ENCODE measurements around the gene STK4.

STK4 gene

DNA sequence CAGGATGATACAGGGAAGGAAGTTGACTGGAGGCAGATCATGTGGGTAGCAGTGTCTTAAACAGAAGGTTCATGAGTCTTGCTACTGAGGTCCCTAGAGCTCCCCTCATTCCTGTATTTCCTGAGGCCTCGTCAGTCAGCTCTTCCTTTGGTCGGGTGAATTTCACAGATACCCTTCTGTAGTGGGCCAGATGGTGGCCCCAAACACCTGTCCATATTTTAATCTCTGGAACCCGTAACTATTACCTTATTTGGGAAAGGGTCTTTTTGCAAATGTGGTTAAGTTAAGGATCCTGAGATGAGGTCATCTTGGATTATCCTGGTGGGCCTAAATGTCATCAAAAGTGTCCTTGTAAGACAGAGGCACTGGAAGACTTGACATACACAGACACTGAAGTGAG lies 125.1 kb downstream of the STK4 start:
- no peak for DNase-seq

DNA sequence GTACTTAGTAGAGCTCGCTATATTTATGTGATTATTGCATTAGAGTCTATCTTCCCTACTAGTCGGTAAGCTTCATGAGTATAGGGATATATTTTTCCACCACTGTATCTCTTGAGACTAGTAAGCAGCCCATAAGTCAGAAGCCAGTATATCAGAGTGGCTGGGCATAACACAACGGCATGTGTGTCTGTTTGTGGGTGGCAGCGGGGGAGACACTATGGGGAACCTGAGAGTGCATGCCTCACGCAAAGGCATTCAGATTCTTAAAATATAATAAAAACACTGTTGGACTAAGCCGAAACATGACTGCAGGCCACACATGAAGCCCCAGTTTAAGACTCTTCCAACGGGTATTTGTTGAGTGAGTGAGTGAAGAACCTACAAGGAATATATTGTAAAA lies 126.6 kb downstream of the STK4 start:
- DNase-seq, result no peak

DNA sequence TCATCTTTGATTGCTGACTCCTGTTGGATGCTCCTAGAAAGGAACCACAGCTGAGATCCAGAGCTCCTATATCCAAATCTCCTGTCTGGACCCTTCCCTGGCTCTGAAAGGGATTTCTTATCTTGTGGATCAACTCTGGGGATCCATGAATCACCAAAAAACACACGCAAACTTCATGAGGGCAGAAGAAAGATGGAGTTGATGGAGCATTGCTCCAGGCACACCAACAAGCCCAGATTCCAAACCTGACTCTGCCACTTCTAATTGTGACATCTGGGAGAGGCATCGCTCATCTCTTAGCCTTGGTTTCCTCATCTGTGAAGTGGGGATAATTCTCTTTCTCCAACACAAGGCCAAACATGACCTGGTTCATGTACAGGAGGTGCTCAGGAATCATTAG lies 127.9 kb downstream of the STK4 start:
- no peak for DNase-seq

DNA sequence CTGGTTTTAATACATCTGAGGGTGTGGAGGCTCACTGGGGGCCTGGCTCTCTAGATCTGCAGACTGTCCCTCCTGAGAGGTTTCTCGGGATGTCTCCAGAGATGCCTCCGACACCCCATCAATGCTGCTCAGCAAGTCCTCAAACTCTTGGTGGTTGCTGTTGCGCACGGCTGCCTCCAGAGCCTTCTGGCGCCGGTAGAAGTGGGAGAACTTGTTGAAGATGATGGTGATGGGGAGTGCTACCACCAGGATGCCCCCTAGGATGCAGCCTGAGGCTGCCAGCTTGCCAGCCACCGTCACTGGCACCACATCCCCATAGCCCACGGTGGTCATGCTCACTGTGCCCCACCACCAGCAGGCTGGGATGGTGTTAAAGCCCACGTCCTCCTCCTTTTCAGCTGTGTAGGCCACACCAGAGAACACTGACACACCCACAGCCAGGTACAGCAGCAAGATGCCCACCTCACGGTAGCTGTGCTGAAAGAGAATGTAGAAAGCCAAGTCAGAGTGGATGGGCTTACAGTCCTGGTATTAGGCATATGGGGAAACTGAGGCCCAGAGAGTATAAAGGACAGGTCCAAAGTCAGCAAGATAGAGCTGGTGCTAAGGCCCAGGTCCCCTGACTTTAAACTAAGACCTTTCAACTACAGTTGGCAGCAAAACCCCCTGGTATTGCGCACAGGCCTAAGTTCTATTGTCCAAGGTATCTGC lies 128.7 kb downstream of the STK4 start:
- DNase-seq, result no peak

DNA sequence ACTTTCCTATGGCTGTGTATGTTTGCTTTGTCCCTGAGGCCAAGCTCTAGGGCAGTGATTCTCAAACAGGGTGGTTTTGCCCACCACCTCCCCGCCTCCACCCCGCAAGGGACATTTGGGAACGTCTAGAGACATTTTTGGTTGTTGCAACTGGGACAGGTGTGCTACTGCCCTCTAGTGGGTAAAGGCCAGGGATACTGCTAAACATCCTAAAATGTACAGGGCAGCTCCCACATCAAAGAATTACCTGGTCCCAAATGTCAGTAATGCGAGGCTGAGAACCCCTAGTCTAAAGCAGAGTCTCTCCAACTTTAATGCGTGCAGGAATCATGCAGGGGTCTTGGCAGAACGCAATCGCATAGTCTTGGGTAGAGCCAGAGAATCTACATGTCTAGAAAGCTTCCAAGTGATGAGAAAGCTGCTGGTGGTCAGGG lies 129.5 kb downstream of the STK4 start:
- peak in 2 of 4 experiments; percentile 17 to 29 for DNase-seq

DNA sequence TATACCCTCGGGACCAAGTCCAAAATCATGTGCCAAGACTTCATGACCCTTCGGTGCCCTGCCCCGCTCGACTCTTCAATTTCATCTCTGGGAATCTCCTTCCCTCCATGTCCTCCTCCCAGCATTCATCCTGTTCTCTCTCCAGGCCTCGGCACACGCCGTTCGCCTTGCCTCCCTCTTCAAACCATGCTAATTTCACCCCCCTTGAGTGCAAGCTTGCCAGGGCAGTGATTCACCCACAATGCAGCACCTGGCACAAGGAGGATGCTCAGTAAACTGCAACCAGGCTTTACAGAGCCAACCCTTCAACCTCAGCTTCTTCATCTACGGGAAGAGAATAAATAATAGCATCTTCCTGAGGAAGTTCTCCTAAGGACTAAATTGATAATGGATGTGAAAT lies 130.5 kb downstream of the STK4 start:
- DNase-seq, result no peak

DNA sequence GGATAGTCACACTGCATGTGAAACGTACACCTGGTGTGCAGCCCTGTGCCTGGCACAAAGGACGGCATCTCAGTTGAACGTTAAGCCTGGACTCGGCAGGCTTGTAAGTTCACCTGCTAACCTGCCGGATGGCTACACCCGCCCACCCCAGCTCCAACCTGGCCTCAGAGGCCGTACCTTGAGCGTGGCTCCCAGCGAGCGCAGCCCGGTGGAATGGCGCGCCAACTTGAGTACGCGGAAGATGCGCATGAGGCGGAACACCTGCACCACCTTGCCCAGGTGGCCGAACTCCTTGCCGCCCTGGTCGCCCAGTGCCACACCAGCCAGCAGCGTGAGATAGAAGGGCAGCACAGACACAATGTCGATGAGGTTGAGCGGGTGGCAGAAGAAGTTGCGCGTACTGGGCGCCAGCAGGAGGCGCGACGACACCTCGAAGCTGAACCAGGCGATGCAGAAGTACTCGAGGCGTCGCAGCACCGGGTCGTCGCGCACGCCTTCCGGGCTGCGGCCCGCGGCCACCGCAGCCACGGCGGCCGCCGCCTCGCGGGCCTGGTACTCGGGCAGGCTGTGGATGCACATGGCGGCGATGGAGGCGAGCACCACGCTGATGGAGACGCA lies 131.3 kb downstream of the STK4 start:
- peak in 1 of 4 experiments; percentile 9 for DNase-seq

DNA sequence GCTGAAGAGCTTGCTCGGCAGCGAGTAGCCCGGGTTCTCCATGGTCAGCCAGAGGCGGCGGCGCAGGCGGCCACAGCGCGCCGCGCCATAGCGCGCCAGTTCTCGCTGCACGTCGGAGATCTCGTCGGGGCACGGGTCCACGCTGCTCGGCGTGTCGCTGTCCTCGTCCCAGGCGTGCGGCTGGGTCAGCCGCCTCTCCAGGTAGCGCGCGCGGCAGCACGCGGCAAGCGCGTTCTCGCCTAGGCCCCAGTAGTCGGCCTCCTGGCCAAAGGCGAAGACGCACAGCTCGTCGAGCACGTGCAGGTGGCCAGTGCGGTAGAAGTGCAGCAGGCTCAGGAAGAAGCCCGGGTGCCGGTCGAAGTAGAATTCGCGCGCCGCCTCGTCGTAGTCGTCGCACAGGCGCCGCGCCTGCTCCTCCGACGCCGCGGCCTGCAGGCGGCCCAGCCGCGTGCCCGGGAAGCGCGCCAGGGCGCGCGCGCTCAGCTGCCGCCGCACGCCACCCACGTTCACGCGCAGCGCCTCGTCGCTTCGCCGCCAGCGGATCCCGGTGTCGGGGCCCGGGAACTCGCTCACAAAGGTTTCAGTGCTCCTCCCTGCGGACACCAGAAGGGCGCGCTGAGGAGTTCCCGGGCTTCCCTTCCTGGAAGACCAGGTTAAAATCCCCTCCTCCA lies 131.9 kb downstream of the STK4 start:
- no peak for DNase-seq

DNA sequence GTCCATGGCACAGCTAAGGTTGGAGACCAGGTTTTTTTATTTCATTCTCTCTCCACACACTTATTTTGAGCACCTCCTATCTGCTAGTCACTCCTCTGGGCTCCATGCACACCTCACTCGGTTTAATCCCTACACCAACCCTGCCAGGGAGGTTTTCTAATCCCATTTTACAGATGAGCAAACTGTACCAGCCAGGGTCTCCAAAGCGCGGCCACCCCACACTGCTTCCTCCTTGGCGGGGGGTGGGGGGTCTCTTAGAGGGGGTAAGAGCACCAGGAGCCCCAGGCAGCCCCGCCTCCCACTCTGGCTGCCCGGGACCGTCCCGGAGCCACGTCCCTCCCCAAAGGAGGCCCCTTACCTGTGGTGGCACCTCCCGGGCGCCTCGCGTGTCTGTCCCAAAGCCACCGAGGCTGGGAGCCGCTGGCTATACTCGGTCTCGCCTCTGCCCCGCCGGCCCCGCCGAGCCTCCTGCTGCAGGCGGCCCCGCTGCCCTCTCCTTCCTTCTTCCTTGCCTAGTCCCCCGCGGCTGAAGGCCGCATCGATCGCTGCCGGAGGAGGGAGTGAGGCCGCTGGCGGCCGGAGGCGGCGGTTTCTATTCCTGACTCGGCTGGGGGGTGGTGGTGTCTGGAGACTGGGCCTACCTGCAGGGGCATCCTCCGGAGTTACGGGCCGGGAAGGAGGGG lies 134.4 kb downstream of the STK4 start, which contains the start of gene KCNS1:
KCNS1 (minus strand) TSS at position 565 of the 683 bp plus-strand sequence. CDS start 1,891 bp downstream, outside the sequence.
- no peak for DNase-seq

DNA sequence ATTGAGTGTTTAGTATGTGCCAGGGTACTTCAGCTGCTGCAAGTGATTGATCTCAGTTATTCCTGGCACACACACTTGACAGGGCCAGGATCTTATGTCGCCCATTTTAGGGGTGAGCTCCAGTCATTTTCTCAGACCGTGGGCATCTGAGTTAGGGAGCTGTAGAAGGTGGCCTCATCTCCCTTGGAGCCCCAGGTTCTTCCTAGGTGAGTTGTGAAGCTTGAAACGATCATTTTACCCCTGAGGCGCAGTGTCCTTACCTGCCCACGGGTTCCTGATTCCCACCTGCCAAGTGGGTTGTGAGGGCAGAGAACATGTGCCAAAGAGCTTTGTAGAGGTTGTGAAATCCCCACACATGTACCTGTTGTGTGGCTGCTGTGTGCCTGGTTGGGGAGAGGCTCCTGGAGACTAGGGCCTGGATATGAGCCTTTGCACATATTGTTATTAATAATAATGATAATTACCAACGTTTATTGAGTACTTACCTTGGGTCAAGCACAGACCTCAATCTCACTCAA lies 135.1 kb downstream of the STK4 start:
- no peak for DNase-seq

DNA sequence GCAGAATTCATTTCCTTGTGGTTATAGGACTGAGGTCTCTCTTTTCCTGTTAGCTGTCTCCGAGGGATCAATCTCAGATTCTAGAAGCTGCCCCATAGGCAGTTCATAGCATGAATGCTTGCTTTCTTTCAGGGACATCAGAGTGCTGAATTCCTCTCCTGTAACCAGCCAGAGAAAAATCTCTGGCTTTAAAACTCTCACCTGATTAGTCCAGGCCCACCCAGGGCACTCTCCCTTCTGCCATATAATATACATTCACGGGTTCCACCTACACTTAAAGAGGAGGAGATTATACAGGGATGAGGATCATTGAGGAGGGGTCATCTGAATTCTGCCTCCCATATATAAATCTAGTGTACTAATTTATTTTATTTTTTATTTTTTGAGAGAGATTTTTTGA lies 136.8 kb downstream of the STK4 start:
- DNase-seq, result no peak

DNA sequence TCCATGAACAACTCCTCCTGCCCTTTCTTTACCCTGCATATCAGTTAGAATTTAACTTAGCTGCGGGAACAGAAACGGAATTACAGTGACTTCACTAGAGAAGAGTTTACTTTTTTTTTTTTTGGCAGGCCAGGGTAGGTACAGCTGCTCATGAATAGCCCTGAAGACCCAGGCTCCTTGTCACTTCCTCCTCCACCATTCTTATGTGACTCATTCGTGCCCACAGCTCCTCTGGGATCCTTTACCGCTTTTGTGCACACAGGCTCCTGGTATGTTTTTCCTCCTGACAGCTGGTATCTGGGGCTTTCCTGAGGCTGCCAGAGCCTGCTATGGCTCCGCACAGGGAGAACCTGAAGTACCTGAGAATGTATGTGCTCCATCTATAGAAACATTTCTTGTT lies 138.5 kb downstream of the STK4 start:
- DNase-seq, result no peak

DNA sequence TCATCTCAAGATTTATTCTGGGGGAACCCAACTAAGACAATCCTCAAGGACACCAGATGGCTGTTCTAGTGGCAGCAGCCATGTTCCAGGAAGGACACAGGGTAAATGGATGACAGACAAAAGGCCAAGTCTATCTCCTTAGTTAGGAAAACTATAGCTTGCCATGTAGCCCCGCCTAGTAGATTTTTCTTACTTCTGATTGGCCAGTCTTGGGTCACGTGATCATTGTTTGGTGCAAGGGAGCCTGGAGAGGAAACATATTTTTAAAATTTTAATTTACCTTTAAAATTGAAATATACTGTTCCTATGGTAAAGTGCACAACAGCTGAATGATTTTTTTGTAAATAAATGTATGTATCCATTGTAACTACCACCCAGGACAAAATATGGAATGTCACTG lies 139.0 kb downstream of the STK4 start:
- no peak for DNase-seq

DNA sequence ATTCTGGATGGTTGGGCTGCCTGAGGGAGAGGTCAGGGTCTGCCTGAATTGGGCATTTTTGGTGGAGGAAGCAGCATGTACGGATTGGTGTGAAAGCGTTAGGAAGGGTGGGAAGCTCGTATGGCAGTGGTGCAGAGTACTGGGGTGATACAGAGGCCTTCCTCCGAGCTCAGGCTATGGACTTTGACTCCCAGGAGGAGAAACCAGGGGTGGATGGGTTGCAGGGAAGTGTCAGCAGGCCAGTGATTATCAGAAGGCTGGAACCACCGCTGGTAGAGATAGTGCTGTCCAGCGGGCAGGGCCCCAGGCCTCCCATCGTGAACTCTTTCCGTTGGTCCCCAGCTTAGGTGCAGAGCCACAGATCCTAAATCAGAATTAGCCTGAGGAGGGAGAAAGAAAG lies 143.3 kb downstream of the STK4 start:
- DNase-seq, result no peak

DNA sequence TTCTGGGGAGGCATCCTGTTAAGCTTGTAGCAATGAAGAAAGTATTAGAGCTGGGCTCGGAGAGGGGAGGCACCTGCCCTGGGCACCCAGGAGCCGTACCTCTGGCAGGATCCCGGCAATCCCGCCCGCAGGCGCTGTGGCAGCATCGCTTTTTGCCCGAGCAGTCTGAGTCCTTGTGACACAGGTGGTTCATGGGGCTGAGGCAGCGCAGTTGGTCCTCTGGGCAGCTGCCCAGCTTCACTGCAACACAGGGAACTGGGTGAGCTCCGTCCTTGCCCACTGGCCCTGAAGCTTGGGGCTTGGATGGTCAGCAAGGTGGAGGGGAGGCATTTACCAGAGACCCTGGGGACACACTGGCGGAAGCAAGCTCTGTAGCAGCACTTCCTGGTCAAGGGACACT lies 144.0 kb downstream of the STK4 start:
- no peak for DNase-seq

DNA sequence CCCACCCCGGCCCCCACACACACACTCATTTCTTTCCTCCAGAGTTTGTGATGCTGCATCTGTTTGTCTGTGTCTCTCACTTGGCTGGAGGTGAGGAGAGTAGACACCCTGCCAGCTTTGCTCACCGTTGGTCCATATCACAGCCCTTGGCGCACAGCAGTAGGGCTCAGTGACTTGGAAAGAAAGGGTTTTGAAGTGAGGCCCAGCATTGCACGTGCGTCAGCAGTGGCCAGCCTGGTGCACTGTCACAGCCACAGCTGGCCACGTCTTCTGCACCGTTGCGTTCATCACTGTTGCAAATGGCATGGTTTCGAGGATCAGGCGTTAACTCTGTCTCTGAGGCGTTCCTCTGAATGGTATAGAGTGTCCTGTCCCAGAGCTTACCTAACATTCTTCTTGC lies 145.0 kb downstream of the STK4 start:
- no peak for DNase-seq

DNA sequence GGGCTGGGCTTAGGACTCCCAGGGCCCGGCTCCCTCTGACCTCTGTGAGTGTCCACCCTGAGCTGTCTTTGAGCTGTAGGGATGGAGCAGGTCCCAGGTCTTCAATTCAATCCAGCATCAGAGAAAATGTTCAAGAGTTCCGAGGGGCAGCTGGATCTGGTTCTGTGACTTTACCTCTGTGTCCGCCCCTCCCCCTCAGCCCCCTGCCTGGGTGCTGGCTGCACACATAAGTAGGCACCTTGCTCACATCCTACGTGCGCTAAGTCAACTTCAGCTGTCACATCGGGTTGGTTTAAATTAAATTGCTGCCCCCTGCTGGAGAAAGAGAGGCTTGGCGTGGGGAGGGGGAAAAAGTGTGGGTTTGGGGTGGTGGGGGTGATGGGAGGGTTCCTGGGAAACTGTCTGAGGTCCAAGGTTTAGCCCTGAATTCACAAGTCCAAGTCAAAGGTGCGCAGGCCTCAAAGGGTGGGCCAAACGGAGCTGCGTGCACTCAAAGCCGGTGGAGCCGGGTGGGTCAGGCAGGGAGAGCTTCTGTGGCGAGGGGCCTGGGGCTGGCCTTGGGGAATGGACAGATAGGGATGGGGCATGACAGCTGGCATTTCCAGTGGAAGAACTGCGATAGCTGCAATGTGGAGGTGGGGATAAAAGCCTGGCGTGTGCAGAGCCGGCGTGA lies 145.6 kb downstream of the STK4 start:
- no peak for DNase-seq

DNA sequence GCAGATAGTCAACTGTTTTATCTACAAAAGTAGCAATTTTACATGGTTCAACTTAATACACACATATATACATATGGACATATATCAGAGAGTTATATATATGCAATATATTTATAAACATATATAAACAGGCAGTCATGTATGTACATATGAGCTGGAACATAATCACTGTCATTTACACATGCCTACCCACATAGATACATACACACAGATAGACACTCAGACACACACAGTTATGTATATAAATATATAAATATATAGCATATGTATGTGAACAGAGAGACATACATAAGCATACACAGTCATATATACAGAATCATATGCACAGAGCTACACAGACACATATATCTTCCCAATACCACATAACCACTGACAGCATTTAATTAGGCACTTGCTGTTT lies 146.4 kb downstream of the STK4 start:
- DNase-seq, result no peak

DNA sequence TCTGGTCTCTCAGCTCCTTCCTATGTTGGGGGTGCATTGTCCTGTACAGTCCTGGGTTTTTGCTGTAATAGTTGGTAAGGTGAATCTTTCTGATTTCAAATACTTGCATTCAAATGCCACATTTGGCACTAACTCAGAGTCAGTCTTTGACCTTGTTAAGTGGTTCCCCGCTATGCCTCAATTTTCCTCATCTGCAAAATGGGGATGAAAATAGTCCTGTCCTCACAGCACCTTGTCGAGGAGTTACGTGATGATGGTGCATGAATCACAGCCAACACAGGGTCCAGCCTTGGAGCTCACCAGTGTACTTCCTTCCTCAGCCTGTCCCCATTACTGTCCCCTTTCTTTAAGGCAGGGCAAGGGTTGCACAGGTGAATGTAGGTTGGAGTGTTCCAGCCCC lies 147.6 kb downstream of the STK4 start:
- DNase-seq, result no peak

DNA sequence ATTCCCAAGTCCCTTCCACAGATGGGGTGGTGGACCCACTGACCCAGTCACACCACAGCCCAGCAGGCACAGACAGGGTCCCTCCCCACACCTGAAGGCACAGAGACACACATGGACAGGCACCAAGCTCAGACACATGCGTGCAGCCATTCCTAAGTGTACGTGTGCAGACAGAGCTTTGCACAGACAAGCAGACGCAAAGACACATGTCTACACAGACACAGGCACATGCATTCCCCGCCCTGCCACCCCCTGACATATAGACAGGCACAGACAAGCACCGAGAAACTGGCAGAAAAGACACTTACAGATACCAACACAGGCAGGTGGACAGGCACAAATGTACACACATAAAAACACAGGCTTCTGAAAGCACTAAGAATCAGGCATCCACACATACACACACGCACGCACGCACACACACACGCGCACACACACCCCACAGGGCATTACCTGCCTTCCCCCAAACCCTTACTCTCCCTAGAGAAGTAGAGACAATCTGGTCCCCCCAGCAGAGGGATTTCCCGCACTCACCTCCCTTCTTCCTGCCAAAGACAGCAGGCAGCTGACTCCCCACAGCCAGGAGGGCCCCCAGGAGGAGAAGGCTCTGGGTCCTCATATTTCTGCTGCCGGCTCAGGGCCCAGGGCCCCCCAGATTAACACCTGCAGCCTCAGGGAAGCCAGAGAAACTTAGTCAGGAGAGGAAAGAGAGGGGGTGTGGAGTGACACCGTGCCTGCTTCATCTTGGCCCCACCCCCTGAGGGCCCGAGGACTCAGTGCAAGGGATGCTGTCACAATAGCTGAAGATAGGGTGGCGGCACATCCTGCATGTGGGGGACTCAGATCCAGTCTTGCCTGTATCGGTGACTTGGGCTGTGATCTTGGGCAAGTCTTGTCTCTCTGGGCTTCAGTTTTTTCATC lies 148.4 kb downstream of the STK4 start, which contains the start of gene WFDC5:
WFDC5 (minus strand) TSS at position 710 of the 921 bp plus-strand sequence; CDS start at position 619, 91 bp downstream.
- no peak for DNase-seq

DNA sequence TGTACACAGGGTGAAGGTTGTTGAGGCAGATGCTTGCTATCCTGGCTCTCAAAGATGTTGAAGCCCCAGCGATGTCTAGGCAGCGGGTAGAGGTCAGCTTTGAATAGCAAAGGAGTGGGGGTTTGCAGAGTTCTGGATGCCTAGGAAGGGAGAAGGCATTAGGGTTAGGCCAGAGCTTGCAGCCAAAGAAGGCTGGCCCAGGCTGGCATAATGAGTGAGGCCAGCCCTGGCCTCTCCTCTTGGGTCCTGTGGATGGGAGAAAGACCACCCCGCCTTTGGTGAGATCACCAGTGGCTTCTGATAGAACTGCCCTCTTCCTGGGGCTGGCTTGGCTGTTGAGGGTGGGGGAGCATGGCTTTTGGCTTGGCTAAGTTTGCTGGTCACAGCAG lies 149.1 kb downstream of the STK4 start:
- DNase-seq, result no peak

DNA sequence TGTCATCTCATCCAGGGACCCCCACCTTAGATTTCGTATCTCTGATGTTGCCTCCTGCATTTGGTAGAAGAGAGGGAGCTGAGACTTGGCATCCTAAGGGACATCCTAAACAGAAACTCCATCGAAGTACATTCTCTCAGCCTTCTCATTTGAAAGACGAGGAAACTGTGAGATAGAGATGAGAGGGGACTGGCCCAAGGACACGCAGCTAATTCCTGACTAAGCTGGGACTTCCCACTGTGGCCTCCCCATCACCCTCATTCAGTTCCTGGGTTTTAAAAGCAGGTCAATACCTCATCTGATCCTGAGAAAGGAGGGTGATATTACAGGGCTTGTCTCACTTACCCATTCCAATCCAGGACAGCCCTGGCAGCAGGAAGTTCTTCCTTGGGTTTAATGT lies 149.5 kb downstream of the STK4 start:
- no peak for DNase-seq
